K562 (cell line): ENCODE results near the gene PALLD.

Experiments used
- ARID2 ChIP-seq: fragments of 450-650 bp; IDR thresholded peaks from 2 replicates; pipeline ENCODE4 v1.6.1; 2017; ENCODE audit warnings: antibody characterized with exemption, mild to moderate bottlenecking
- BCL6 ChIP-seq: fragments of 250-450 bp; sonication (Bioruptor Pico); IDR thresholded peaks from 2 replicates; pipeline ENCODE4 v1.4.0; 2020
- MAFK ChIP-seq: IDR thresholded peaks from 2 replicates; pipeline ENCODE4 v1.6.1; 2011; ENCODE audit warnings: low read length, improper control_type of control experiment
- NFRKB ChIP-seq: fragments of 450-650 bp; IDR thresholded peaks from 2 replicates; pipeline ENCODE4 v1.6.1; 2016; ENCODE audit warnings: low read depth
- PML ChIP-seq: IDR thresholded peaks from 2 replicates; pipeline ENCODE4 v1.6.1; 2012; ENCODE audit warnings: low read length, inconsistent platforms
- STAT5B ChIP-seq: fragments of 250-450 bp; sonication (Bioruptor Pico); IDR thresholded peaks from 2 replicates; pipeline ENCODE4 v1.8.0; 2021; ENCODE audit warnings: mild to moderate bottlenecking, inconsistent platforms
- ZNF174 ChIP-seq: fragments of 250-450 bp; sonication (Bioruptor Pico); IDR thresholded peaks from 2 replicates; pipeline ENCODE4 v1.4.0; 2020; ENCODE audit warnings: mild to moderate bottlenecking
- TF ChIP-seq, protein P1 (sequence below): fragments of 450-650 bp; IDR thresholded peaks from 2 replicates; pipeline ENCODE4 v1.6.1; 2016; ENCODE audit warnings: mild to moderate bottlenecking, moderate library complexity
- TF ChIP-seq, protein P2 (sequence below): sonication (generic); formaldehyde crosslinking; IDR thresholded peaks from 2 replicates; pipeline ENCODE4 v1.9.0; 2022; ENCODE audit warnings: mild to moderate bottlenecking, missing genetic modification reagents
- TF ChIP-seq, protein P3 (sequence below): fragments of 150-350 bp; conservative IDR thresholded peaks from 2 replicates; pipeline ENCODE4 v1.6.1; 2014; ENCODE audit warnings: low read length

DNA sequence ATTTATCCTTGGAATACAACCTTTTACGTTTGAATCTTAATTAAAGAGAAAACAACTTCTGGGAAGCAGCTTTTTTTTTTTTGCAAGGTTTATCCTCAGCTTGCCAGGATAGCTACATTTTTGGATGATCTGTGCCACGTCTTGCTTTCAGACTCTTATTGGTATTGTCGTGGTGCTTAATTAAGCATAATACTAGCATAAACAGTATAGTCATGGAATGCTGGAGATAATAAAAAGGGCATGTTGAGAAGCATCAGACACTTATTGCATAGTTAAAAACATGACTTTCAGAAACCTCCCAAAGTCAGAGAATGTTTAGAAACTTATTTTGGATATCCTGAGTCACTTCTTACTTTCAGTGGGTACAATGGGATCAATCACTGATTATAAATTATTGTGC, 77.0 kb downstream of the PALLD start:
- TF ChIP-seq PML (no peak), BCL6 (CRISPR knock-in tag) (no peak), ZNF174 (CRISPR knock-in tag) (no peak), MAFK (no peak), ARID2 (no peak), STAT5B (CRISPR knock-in tag) (no peak), NFRKB (no peak)
- TF ChIP-seq, protein P1, sequence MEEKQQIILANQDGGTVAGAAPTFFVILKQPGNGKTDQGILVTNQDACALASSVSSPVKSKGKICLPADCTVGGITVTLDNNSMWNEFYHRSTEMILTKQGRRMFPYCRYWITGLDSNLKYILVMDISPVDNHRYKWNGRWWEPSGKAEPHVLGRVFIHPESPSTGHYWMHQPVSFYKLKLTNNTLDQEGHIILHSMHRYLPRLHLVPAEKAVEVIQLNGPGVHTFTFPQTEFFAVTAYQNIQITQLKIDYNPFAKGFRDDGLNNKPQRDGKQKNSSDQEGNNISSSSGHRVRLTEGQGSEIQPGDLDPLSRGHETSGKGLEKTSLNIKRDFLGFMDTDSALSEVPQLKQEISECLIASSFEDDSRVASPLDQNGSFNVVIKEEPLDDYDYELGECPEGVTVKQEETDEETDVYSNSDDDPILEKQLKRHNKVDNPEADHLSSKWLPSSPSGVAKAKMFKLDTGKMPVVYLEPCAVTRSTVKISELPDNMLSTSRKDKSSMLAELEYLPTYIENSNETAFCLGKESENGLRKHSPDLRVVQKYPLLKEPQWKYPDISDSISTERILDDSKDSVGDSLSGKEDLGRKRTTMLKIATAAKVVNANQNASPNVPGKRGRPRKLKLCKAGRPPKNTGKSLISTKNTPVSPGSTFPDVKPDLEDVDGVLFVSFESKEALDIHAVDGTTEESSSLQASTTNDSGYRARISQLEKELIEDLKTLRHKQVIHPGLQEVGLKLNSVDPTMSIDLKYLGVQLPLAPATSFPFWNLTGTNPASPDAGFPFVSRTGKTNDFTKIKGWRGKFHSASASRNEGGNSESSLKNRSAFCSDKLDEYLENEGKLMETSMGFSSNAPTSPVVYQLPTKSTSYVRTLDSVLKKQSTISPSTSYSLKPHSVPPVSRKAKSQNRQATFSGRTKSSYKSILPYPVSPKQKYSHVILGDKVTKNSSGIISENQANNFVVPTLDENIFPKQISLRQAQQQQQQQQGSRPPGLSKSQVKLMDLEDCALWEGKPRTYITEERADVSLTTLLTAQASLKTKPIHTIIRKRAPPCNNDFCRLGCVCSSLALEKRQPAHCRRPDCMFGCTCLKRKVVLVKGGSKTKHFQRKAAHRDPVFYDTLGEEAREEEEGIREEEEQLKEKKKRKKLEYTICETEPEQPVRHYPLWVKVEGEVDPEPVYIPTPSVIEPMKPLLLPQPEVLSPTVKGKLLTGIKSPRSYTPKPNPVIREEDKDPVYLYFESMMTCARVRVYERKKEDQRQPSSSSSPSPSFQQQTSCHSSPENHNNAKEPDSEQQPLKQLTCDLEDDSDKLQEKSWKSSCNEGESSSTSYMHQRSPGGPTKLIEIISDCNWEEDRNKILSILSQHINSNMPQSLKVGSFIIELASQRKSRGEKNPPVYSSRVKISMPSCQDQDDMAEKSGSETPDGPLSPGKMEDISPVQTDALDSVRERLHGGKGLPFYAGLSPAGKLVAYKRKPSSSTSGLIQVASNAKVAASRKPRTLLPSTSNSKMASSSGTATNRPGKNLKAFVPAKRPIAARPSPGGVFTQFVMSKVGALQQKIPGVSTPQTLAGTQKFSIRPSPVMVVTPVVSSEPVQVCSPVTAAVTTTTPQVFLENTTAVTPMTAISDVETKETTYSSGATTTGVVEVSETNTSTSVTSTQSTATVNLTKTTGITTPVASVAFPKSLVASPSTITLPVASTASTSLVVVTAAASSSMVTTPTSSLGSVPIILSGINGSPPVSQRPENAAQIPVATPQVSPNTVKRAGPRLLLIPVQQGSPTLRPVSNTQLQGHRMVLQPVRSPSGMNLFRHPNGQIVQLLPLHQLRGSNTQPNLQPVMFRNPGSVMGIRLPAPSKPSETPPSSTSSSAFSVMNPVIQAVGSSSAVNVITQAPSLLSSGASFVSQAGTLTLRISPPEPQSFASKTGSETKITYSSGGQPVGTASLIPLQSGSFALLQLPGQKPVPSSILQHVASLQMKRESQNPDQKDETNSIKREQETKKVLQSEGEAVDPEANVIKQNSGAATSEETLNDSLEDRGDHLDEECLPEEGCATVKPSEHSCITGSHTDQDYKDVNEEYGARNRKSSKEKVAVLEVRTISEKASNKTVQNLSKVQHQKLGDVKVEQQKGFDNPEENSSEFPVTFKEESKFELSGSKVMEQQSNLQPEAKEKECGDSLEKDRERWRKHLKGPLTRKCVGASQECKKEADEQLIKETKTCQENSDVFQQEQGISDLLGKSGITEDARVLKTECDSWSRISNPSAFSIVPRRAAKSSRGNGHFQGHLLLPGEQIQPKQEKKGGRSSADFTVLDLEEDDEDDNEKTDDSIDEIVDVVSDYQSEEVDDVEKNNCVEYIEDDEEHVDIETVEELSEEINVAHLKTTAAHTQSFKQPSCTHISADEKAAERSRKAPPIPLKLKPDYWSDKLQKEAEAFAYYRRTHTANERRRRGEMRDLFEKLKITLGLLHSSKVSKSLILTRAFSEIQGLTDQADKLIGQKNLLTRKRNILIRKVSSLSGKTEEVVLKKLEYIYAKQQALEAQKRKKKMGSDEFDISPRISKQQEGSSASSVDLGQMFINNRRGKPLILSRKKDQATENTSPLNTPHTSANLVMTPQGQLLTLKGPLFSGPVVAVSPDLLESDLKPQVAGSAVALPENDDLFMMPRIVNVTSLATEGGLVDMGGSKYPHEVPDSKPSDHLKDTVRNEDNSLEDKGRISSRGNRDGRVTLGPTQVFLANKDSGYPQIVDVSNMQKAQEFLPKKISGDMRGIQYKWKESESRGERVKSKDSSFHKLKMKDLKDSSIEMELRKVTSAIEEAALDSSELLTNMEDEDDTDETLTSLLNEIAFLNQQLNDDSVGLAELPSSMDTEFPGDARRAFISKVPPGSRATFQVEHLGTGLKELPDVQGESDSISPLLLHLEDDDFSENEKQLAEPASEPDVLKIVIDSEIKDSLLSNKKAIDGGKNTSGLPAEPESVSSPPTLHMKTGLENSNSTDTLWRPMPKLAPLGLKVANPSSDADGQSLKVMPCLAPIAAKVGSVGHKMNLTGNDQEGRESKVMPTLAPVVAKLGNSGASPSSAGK = no peak
- TF ChIP-seq, protein P2, sequence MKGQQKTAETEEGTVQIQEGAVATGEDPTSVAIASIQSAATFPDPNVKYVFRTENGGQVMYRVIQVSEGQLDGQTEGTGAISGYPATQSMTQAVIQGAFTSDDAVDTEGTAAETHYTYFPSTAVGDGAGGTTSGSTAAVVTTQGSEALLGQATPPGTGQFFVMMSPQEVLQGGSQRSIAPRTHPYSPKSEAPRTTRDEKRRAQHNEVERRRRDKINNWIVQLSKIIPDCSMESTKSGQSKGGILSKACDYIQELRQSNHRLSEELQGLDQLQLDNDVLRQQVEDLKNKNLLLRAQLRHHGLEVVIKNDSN (CRISPR knock-in tag) = no peak
- TF ChIP-seq, protein P3, sequence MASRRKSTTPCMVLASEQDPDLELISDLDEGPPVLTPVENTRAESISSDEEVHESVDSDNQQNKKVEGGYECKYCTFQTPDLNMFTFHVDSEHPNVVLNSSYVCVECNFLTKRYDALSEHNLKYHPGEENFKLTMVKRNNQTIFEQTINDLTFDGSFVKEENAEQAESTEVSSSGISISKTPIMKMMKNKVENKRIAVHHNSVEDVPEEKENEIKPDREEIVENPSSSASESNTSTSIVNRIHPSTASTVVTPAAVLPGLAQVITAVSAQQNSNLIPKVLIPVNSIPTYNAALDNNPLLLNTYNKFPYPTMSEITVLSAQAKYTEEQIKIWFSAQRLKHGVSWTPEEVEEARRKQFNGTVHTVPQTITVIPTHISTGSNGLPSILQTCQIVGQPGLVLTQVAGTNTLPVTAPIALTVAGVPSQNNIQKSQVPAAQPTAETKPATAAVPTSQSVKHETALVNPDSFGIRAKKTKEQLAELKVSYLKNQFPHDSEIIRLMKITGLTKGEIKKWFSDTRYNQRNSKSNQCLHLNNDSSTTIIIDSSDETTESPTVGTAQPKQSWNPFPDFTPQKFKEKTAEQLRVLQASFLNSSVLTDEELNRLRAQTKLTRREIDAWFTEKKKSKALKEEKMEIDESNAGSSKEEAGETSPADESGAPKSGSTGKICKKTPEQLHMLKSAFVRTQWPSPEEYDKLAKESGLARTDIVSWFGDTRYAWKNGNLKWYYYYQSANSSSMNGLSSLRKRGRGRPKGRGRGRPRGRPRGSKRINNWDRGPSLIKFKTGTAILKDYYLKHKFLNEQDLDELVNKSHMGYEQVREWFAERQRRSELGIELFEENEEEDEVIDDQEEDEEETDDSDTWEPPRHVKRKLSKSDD = no peak
